Upper lobe of right lung (tissue), 1 donor: ENCODE measurements around the gene ANKK1. TPM values are rescaled to one million over a fixed set of nuclear protein-coding genes. Genes with fewer than 3 reads are reported as not detected.

Experiments used
- ATAC-seq: fragments of 200-7000 bp; cut with Tn5 transposase; one replicate; pipeline ENCODE4 v1.9.1; 2020; ENCODE audit warnings: mild to moderate bottlenecking, moderate library complexity
- DNase-seq: peaks from one replicate; pipeline ENCODE4 v3.0.0-alpha.2; 2020
- H3K27ac ChIP-seq: fragments of 200-600 bp; one replicate; pipeline ENCODE4 v1.8.0; 2022
- H3K27me3 ChIP-seq: fragments of 200-600 bp; one replicate; pipeline ENCODE4 v1.8.0; 2022; ENCODE audit warnings: mild to moderate bottlenecking
- H3K36me3 ChIP-seq: fragments of 200-600 bp; one replicate; pipeline ENCODE4 v1.8.0; 2022
- H3K4me1 ChIP-seq: fragments of 200-600 bp; one replicate; pipeline ENCODE4 v1.8.0; 2022
- H3K4me3 ChIP-seq: fragments of 200-600 bp; one replicate; pipeline ENCODE4 v1.8.0; 2022; ENCODE audit warnings: mild to moderate bottlenecking
- H3K9me3 ChIP-seq: fragments of 200-600 bp; one replicate; pipeline ENCODE4 v1.8.0; 2022
- CTCF ChIP-seq: fragments of 200-600 bp; IDR thresholded peaks from one replicate; pipeline ENCODE4 v1.8.0; 2022; ENCODE audit warnings: antibody characterized with exemption
- intact Hi-C: fragments of 100-400 bp; cut with DNase I; formaldehyde crosslinking; loops from one replicate; pipeline ENCODE4 v1.11.0; 2022
- total RNA-seq: library from RNA; stranded (reverse); fragmentation: NEBNext Ultra II Directional; extraction: Animal tissue kit (Norgen Biotek cat#: 25700); gene quantifications from one replicate; pipeline ENCODE4 v1.2.1, GENCODE V29; 2021
- donor health status: DM: no; HTN: yes; CAD: no; lungs with severe emphysema.

Gene ANKK1
- total RNA-seq, 1 donor from 2014 or later = not detected

GRCh38 chr11:113412675-113413074 lies 25.1 kb downstream of the ANKK1 start:
- H3K4me1 ChIP-seq = no peaks in the 10 kb centered on the region
- DNase-seq (no peak), ATAC-seq (no peak)
- no peaks in the 10 kb centered on the region for H3K27me3 ChIP-seq
- H3K9me3 ChIP-seq = no peaks in the 10 kb centered on the region
- H3K36me3 ChIP-seq = no peaks in the 10 kb centered on the region
- intact Hi-C loops = no loop called here
- no peak overlapping the region for H3K27ac ChIP-seq
- TF ChIP-seq CTCF = no peak
- H3K4me3 ChIP-seq = no peak overlapping the region

- H3K4me3 ChIP-seq = no peak overlapping the region
- no peak for ATAC-seq
- no peaks in the 10 kb centered on the region for H3K36me3 ChIP-seq
- H3K27me3 ChIP-seq = no peaks in the 10 kb centered on the region
- intact Hi-C loops = no loop called here
- no peaks in the 10 kb centered on the region for H3K9me3 ChIP-seq
- DNase-seq = no peak
- no peak for TF ChIP-seq CTCF
- no peak overlapping the region for H3K27ac ChIP-seq
- no peaks in the 10 kb centered on the region for H3K4me1 ChIP-seq
These were observed 27.8 kb downstream of the ANKK1 start for GRCh38 chr11:113415343-113415742.

- no peak for TF ChIP-seq CTCF
- no peaks in the 10 kb centered on the region for H3K36me3 ChIP-seq
- intact Hi-C loops = no loop called here
These were observed 29.8 kb downstream of the ANKK1 start for GRCh38 chr11:113417428-113417827.

GRCh38 chr11:113419454-113420003 lies 31.9 kb downstream of the ANKK1 start:
- intact Hi-C loops = no loop called here
- Histone ChIP-seq H3K9me3 (no peaks in the 10 kb centered on the region), H3K27ac (no peak overlapping the region), H3K27me3 (no peaks in the 10 kb centered on the region), H3K4me1 (no peaks in the 10 kb centered on the region), H3K4me3 (no peak overlapping the region), H3K36me3 (no peaks in the 10 kb centered on the region)
- no peak for DNase-seq
- TF ChIP-seq CTCF = no peak
- ATAC-seq = no peak

More at GRCh38 chr11:113417428-113417827, 29.8 kb downstream of the ANKK1 start:
- Histone ChIP-seq H3K27ac (no peak overlapping the region), H3K4me3 (no peak overlapping the region), H3K27me3 (no peaks in the 10 kb centered on the region), H3K4me1 (no peaks in the 10 kb centered on the region), H3K9me3 (no peaks in the 10 kb centered on the region)
- DNase-seq (no peak), ATAC-seq (no peak)

GRCh38 chr11:113420808-113421207 lies 33.2 kb downstream of the ANKK1 start:
- intact Hi-C loops = no loop called here
- TF ChIP-seq CTCF = no peak
- Histone ChIP-seq H3K36me3 (no peaks in the 10 kb centered on the region), H3K9me3 (no peaks in the 10 kb centered on the region), H3K4me3 (no peak overlapping the region), H3K27me3 (no peaks in the 10 kb centered on the region), H3K4me1 (no peaks in the 10 kb centered on the region), H3K27ac (no peak overlapping the region)
- ATAC-seq (no peak), DNase-seq (no peak)

- DNase-seq (no peak), ATAC-seq (no peak)
- Histone ChIP-seq H3K27me3 (no peaks in the 10 kb centered on the region), H3K4me1 (no peaks in the 10 kb centered on the region), H3K9me3 (no peaks in the 10 kb centered on the region), H3K36me3 (no peaks in the 10 kb centered on the region), H3K4me3 (no peak overlapping the region), H3K27ac (no peak overlapping the region)
- intact Hi-C loops = no loop called here
- TF ChIP-seq CTCF = no peak
These were observed 39.1 kb downstream of the ANKK1 start for GRCh38 chr11:113426686-113427085.
